IPS-NIHi7 (cell line): ENCODE results near the gene OR10A4.
"Not testable (repeated sequence)": the region's sequence is repeated elsewhere in the genome, so short reads cannot be mapped to it uniquely, and the experiment has no call there.

Experiments
- DNase-seq: peaks from one replicate; pipeline ENCODE4 v3.0.0; 2012; ENCODE audit warnings: mixed read lengths; ENCODE audit errors: extremely low spot score

Gene OR10A4

GRCh38 chr11:6895010-6895409 is 18.6 kb downstream of the OR10A4 start:
- no peak for DNase-seq

DNA sequence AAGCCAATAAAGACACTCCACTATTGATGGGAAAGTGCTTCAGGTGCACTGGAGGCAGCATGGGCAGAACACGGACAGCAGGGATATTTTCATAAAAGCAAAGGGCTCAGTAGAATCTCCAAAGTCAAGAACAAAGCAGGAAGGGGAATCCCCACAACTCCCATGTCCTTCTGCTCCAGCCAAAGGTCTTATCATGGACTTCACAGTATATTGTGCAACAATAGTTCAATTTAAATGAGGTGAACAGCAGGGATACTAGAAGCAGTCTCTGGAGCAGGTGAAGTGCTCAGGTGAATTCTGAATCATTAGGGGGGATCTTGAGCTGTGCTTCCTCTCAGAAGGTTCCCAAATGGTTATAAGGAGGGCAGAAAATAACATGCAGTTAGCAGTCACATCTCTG is 22.5 kb downstream of the OR10A4 start:
- no peak for DNase-seq

DNA sequence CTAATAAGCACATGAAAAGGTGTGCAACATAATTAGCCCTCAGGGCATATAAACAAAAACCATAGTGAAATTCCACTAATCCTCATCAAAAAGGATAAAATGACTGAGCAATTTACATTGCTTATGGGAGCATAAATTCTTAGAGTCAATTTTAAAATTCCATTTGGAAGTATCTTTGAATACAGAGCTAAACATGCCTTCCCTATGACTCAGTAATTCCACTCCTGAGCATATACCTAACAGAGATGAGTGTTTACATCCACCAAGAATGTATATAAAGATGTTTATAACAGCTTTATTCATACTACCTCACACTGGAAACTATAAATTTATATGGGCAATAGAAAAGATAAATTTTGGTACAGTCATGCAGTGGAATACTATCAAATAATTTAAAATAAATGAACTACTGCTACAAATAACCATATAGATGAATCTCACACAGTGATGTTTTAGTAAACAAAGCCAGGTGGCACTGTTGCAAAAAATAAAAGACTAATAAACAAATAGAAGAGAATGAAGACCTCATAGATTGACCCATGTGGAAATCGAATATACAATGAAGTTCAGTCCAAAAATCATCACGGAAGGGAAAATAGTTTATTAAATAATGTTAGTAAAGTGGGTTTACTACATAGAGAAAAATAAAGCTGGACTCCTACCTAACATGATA is 24.0 kb downstream of the OR10A4 start:
- no peak for DNase-seq

GRCh38 chr11:6904804-6905203 is 28.4 kb downstream of the OR10A4 start:
- DNase-seq, result not testable (repeated sequence)

DNA sequence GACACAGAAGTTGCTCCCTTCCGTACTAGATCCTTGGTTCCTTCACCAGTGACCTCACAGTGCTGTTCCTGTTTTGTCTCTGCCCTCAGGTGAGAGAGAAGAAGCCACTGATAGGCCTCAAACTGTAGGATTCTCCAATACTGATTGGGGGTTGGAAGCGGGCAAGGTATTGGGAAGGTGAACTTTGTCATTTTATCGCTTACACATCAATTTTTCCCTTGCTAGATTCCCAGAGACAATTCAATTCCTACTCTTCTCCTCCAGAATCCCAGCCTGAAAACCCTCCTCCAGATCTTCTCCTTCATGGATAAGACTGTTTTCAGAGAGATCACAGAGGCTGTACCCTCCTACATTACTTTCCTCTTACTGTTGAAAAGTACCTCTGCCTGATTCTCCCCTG is 35.0 kb downstream of the OR10A4 start:
- no peak for DNase-seq

- DNase-seq, result no peak
Measured at GRCh38 chr11:6911948-6912347, 35.5 kb downstream of the OR10A4 start.

DNA sequence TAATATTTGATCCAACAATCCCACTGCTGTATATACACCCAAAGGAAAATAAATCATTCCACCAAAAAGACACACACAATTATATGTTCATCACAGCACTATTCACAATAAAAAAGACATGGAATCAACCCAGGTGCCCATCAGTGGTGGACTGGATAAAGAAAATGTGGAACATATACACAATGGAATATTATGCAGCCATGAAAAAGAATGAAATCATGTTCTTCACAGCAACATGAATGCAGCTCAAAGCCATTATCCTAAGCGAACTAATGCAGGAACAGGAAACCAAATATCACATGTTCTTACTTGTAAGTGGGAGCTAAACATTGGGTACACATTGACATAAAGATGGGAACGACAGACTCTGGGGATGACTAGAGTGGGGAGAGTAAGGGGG is 43.3 kb downstream of the OR10A4 start:
- no peak for DNase-seq

GRCh38 chr11:6920702-6921101 is 44.3 kb downstream of the OR10A4 start, which contains the start of gene OR2D3:
Gene OR2D3 (plus strand): TSS chr11:6921002. CDS start chr11:6921002, 0 bp downstream.
- no peak for DNase-seq

DNA sequence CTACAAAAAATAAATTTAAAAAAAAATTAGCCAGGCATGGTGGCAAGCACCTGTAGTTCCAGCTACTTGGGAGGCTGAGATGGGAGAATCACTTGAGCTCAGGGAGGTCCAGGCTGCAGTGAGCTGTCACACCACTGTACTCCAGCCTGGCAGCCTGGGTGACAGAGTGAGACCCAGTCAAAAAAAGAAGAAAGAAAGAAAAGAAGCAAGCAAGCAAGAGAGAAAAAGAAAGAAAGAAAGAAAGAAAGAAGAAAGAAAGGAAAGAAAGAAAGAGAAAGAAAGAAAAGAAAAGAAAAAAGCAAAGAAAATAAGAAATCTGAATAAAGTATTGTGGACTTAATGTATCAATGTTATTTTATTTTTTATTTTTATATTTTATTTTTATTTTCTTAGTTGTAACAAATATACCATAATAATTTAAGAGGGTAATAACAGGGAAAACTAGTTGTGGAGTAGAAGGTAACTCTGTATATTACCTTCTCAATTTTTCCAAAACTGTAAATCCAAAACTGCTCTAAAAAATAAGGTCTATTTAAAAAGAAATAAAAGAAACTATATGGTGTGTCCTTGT is 48.7 kb downstream of the OR10A4 start:
- DNase-seq, result no peak

GRCh38 chr11:6925636-6926207 is 49.3 kb downstream of the OR10A4 start:
- peak; percentile 38 for DNase-seq

- peak; percentile 92 for DNase-seq
Measured at GRCh38 chr11:6926208-6927029, 50.0 kb downstream of the OR10A4 start, which contains the start of gene ZNF215. Gene ZNF215 (plus strand): TSS chr11:6926426. CDS start chr11:6932273, 5,847 bp downstream.

DNA sequence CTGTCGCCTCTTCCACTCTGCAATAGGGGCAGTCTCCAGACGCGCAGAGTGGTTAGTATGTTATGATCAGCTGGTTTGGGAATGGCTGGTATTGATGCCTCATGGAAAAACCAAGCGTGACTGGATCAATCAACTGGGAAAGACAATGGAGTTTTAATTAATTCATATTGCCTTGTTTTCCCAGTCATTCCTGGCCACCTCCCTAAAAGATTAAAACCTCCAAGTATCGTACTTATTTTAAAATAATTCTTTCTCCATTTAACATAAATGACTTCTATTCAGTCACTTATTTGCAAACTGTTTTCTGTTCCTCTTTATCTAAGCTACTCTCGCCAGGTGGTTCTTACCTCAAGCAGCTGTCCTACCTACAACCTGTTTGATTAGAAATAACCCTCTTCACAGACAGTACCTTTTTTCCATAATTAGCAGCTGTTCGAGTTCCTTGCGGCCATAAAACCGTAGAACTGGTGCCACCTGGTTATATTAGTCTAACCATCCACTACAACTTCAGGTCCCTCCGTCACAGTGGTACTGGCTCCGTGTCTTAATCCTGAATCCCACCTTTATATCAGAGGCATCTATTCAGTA is 50.7 kb downstream of the OR10A4 start:
- DNase-seq, result no peak
